Osteocyte (in vitro differentiated cells): ENCODE data around the gene MYT1. TPM values are rescaled to one million over a fixed set of nuclear protein-coding genes. Genes with fewer than 3 reads are reported as not detected.

Experiments
- DNase-seq: peaks from one replicate; pipeline ENCODE4 v3.0.0; 2021; ENCODE audit warnings: mixed read lengths; ENCODE audit not compliant: unreplicated experiment; ENCODE audit errors: extremely low spot score
- H3K27ac Mint-ChIP-seq: one replicate; pipeline ENCODE4 v1.8.0; 2021; ENCODE audit warnings: mild to moderate bottlenecking, mixed read lengths; ENCODE audit not compliant: unreplicated experiment
- H3K27me3 Mint-ChIP-seq: one replicate; pipeline ENCODE4 v1.8.0; 2021; ENCODE audit warnings: mixed read lengths; ENCODE audit not compliant: unreplicated experiment
- H3K36me3 Mint-ChIP-seq: one replicate; pipeline ENCODE4 v1.8.0; 2021; ENCODE audit warnings: mixed read lengths; ENCODE audit not compliant: unreplicated experiment
- H3K4me1 Mint-ChIP-seq: one replicate; pipeline ENCODE4 v1.8.0; 2021; ENCODE audit warnings: mixed read lengths; ENCODE audit not compliant: unreplicated experiment
- H3K4me3 Mint-ChIP-seq: one replicate; pipeline ENCODE4 v1.8.0; 2021; ENCODE audit warnings: mild to moderate bottlenecking, moderate library complexity, mixed read lengths; ENCODE audit not compliant: unreplicated experiment
- H3K9me3 Mint-ChIP-seq: one replicate; pipeline ENCODE4 v1.8.0; 2021; ENCODE audit warnings: mixed read lengths; ENCODE audit not compliant: unreplicated experiment
- CTCF ChIP-seq: fragments of 200-600 bp; sonication (generic); IDR thresholded peaks from 2 replicates; pipeline ENCODE4 v1.5.0; 2021; ENCODE audit warnings: antibody characterized with exemption, mild to moderate bottlenecking, moderate library complexity
- total RNA-seq: library from RNA; stranded (reverse); gene quantifications from 2 replicates; pipeline ENCODE4 v1.2.1, GENCODE V29; 2021

The MYT1 gene
- total RNA-seq, 1 donor from 2014 or later, result not detected

- Mint-ChIP-seq H3K9me3 (no peaks in the 10 kb centered on the region), H3K27ac (no peak overlapping the region), H3K36me3 (no peaks in the 10 kb centered on the region), H3K27me3 (peaks cover 10% of the 10 kb centered on the region), H3K4me3 (no peak overlapping the region), H3K4me1 (no peaks in the 10 kb centered on the region)
- TF ChIP-seq CTCF, result no peak
- DNase-seq, result no peak
Measured at GRCh38 chr20:64154590-64155257, 9.5 kb upstream of the MYT1 start.

GRCh38 chr20:64155258-64156135, 8.8 kb upstream of the MYT1 start:
- Mint-ChIP-seq H3K4me1 (no peaks in the 10 kb centered on the region), H3K4me3 (no peak overlapping the region), H3K27ac (no peak overlapping the region), H3K36me3 (no peaks in the 10 kb centered on the region), H3K27me3 (peaks cover 13% of the 10 kb centered on the region), H3K9me3 (no peaks in the 10 kb centered on the region)
- DNase-seq, result no peak
- TF ChIP-seq CTCF, result no peak

GRCh38 chr20:64156136-64156885, 7.9 kb upstream of the MYT1 start:
- Mint-ChIP-seq H3K4me3 (no peak overlapping the region), H3K27ac (no peak overlapping the region), H3K9me3 (no peaks in the 10 kb centered on the region), H3K36me3 (no peaks in the 10 kb centered on the region), H3K27me3 (peaks cover 20% of the 10 kb centered on the region), H3K4me1 (no peaks in the 10 kb centered on the region)
- no peak for TF ChIP-seq CTCF
- DNase-seq, result no peak

- Mint-ChIP-seq H3K27ac (no peak overlapping the region), H3K9me3 (no peaks in the 10 kb centered on the region), H3K27me3 (peaks cover 26% of the 10 kb centered on the region), H3K4me3 (no peak overlapping the region), H3K4me1 (peaks cover 6% of the 10 kb centered on the region), H3K36me3 (no peaks in the 10 kb centered on the region)
- no peak for TF ChIP-seq CTCF
- no peak for DNase-seq
Measured at GRCh38 chr20:64156886-64157875, 7.1 kb upstream of the MYT1 start.
